Esophagus muscularis mucosa (tissue), 3 donors: ENCODE results near the gene PTBP2.

Experiments
- EP300 ChIP-seq: sonication (generic); formaldehyde crosslinking; IDR thresholded peaks from one replicate; pipeline ENCODE4 v1.6.1; 2017; ENCODE audit warnings: antibody characterized with exemption
- POLR2A ChIP-seq: fragments of 450-650 bp; IDR thresholded peaks from one replicate; pipeline ENCODE4 v1.6.1; 2017; ENCODE audit warnings: antibody characterized with exemption, moderate library complexity, mild to moderate bottlenecking, low read depth
- POLR2AphosphoS5 ChIP-seq, 2 donors: sonication (generic); formaldehyde crosslinking; IDR thresholded peaks; one replicate each; pipeline ENCODE4 v1.6.1; 2017; ENCODE audit warnings: antibody characterized with exemption in 2 of 2

GRCh38 chr1:96695954-96696353 lies 25.6 kb upstream of the PTBP2 start:
- TF ChIP-seq POLR2AphosphoS5 (IDR thresholded peaks at IDR 0.05), result no peak
- no peak for TF ChIP-seq EP300
- TF ChIP-seq POLR2A, result no peak
